Large intestine (tissue), 3 donors: ENCODE data around the gene DAPK2. TPM values are rescaled to one million over a fixed set of nuclear protein-coding genes. Genes with fewer than 3 reads are reported as not detected.

ENCODE experiments used
- DNase-seq, 2 donors: peaks; one replicate each; pipeline versions ENCODE4 v3.0.0 to v3.0.0-alpha.2; 2013
- H3K27ac ChIP-seq: one replicate; pipeline ENCODE4 v1.5.1; 2013; ENCODE audit warnings: low read length
- H3K27me3 ChIP-seq: 2 replicates; pipeline ENCODE4 v1.6.1; 2013; ENCODE audit warnings: low read length; ENCODE audit not compliant: control insufficient read depth, insufficient read depth
- H3K36me3 ChIP-seq: 2 replicates; pipeline ENCODE4 v1.6.1; 2013; ENCODE audit warnings: low read length; ENCODE audit not compliant: control insufficient read depth, insufficient read depth
- H3K4me1 ChIP-seq: one replicate; pipeline ENCODE4 v1.6.1; 2013; ENCODE audit warnings: low read length; ENCODE audit not compliant: control insufficient read depth, insufficient read depth
- H3K4me3 ChIP-seq: one replicate; pipeline ENCODE4 v1.5.1; 2013; ENCODE audit warnings: low read length
- H3K9me3 ChIP-seq: one replicate; pipeline ENCODE4 v1.6.1; 2013; ENCODE audit warnings: mild to moderate bottlenecking, low read depth, low read length, moderate library complexity; ENCODE audit not compliant: control insufficient read depth
- WGBS: methylation state at CpG from one replicate; pipeline ENCODE4 v1.1.5; 2013; ENCODE audit warnings: low lambda C conversion rate; ENCODE audit not compliant: insufficient coverage; 5-methylcytosine and 5-hydroxymethylcytosine counted together
- polyA plus RNA-seq: library from polyadenylated mRNA; unstranded; fragments of 120-200 nt; gene quantifications from one replicate; pipeline ENCODE4 v1.2.1, GENCODE V29; 2013

DAPK2 gene
- polyA plus RNA-seq, 1 donor: 7.4 TPM

GRCh38 chr15:63895787-63896218, 150.5 kb downstream of the DAPK2 start:
- no CpG with 5 or more reads among the region's 8 CpGs for WGBS
- no peak overlapping the region for H3K4me3 ChIP-seq
- H3K4me1 ChIP-seq: peaks cover 6% of the 10 kb centered on the region
- H3K9me3 ChIP-seq: no peaks in the 10 kb centered on the region
- H3K27ac ChIP-seq: no peak overlapping the region
- no peak for DNase-seq
- H3K27me3 ChIP-seq: no peaks in the 10 kb centered on the region
- H3K36me3 ChIP-seq: no peaks in the 10 kb centered on the region

- H3K36me3 ChIP-seq: no peaks in the 10 kb centered on the region
- DNase-seq: no peak
- H3K27me3 ChIP-seq: no peaks in the 10 kb centered on the region
- H3K4me3 ChIP-seq: no peak overlapping the region
- peaks cover 9% of the 10 kb centered on the region for H3K4me1 ChIP-seq
- no CpG with 5 or more reads among the region's 6 CpGs for WGBS
- H3K9me3 ChIP-seq: no peaks in the 10 kb centered on the region
- no peak overlapping the region for H3K27ac ChIP-seq
Measured at GRCh38 chr15:63895194-63895593, 151.1 kb downstream of the DAPK2 start.

DNA sequence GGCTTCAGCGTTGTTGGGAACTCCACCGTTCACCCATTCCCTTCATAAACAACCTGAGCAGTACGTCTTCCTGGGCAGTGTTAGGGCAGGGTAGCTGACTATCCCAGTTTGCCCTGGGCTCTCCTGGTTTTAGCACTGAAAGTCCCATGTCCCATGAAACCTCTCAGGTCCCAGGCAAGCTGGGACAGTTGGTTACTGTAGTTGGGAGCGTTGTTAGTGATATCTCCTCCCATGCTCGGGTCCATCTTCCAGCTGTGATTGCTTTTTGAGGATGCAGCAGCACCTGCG, 151.7 kb downstream of the DAPK2 start:
- peaks cover 9% of the 10 kb centered on the region for H3K4me1 ChIP-seq
- no peak overlapping the region for H3K27ac ChIP-seq
- no peaks in the 10 kb centered on the region for H3K9me3 ChIP-seq
- no peaks in the 10 kb centered on the region for H3K27me3 ChIP-seq
- no CpG with 5 or more reads among the region's 6 CpGs for WGBS
- H3K4me3 ChIP-seq: no peak overlapping the region
- H3K36me3 ChIP-seq: no peaks in the 10 kb centered on the region
- DNase-seq: no peak

GRCh38 chr15:63893866-63894661, 152.2 kb downstream of the DAPK2 start:
- Histone ChIP-seq H3K27me3 (no peaks in the 10 kb centered on the region), H3K36me3 (no peaks in the 10 kb centered on the region), H3K9me3 (no peaks in the 10 kb centered on the region), H3K27ac (no peak overlapping the region), H3K4me3 (no peak overlapping the region), H3K4me1 (peaks cover 9% of the 10 kb centered on the region)
- DNase-seq: no peak
- WGBS: no CpG with 5 or more reads among the region's 12 CpGs

GRCh38 chr15:63892794-63893441, 153.4 kb downstream of the DAPK2 start:
- Histone ChIP-seq H3K27ac (no peak overlapping the region), H3K4me1 (peaks cover 9% of the 10 kb centered on the region), H3K36me3 (no peaks in the 10 kb centered on the region), H3K9me3 (no peaks in the 10 kb centered on the region), H3K4me3 (no peak overlapping the region), H3K27me3 (no peaks in the 10 kb centered on the region)
- no CpG with 5 or more reads among the region's 11 CpGs for WGBS
- DNase-seq: no peak

GRCh38 chr15:63891768-63892133, 154.5 kb downstream of the DAPK2 start:
- Histone ChIP-seq H3K27me3 (no peaks in the 10 kb centered on the region), H3K9me3 (no peaks in the 10 kb centered on the region), H3K4me1 (peaks cover 9% of the 10 kb centered on the region), H3K36me3 (no peaks in the 10 kb centered on the region), H3K4me3 (no peak overlapping the region), H3K27ac (no peak overlapping the region)
- no peak for DNase-seq
- WGBS: no CpG with 5 or more reads among the region's 3 CpGs

- H3K27me3 ChIP-seq: no peaks in the 10 kb centered on the region
- WGBS: no CpG with 5 or more reads among the region's 8 CpGs
- no peaks in the 10 kb centered on the region for H3K36me3 ChIP-seq
- H3K4me1 ChIP-seq: peaks cover 9% of the 10 kb centered on the region
- no peaks in the 10 kb centered on the region for H3K9me3 ChIP-seq
- peak; percentile 65 to 81 for DNase-seq
- H3K4me3 ChIP-seq: no peak overlapping the region
- no peak overlapping the region for H3K27ac ChIP-seq
Measured at GRCh38 chr15:63891079-63891767, 155.1 kb downstream of the DAPK2 start.

- Histone ChIP-seq H3K36me3 (no peaks in the 10 kb centered on the region), H3K9me3 (no peaks in the 10 kb centered on the region), H3K4me3 (no peak overlapping the region), H3K27me3 (no peaks in the 10 kb centered on the region), H3K4me1 (peaks cover 9% of the 10 kb centered on the region), H3K27ac (no peak overlapping the region)
- WGBS: no CpG with 5 or more reads among the region's 6 CpGs
- DNase-seq: no peak
Measured at GRCh38 chr15:63890617-63891016, 155.7 kb downstream of the DAPK2 start.

DNA sequence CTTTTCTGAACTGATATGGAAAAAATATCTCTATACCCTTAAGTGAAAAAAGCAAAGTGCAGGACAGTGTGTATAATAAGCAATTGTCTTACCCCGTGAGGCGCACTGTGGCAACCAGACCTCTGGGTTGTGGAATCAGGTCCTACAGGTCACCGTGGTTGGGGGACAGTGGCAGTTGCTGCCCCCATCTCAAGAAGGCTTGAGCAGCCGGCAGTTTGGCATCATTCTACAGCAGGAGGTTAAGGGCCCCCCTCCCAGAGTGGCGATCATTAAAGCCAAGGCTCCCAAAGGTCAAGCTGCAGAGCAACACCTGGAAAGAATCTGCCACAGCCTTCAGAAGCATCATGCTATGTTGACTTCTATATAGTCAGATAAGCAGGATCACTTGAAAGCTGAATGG, 156.5 kb downstream of the DAPK2 start:
- no peak overlapping the region for H3K27ac ChIP-seq

GRCh38 chr15:63888823-63889222, 157.5 kb downstream of the DAPK2 start:
- Histone ChIP-seq H3K27me3 (no peaks in the 10 kb centered on the region), H3K4me3 (no peak overlapping the region), H3K36me3 (no peaks in the 10 kb centered on the region), H3K4me1 (peaks cover 9% of the 10 kb centered on the region), H3K9me3 (no peaks in the 10 kb centered on the region), H3K27ac (no peak overlapping the region)
- no CpG with 5 or more reads among the region's 3 CpGs for WGBS
- DNase-seq: no peak

More for the DNA sequence above, 156.5 kb downstream of the DAPK2 start:
- no peak overlapping the region for H3K4me3 ChIP-seq
- no peaks in the 10 kb centered on the region for H3K36me3 ChIP-seq
- no CpG with 5 or more reads among the region's 5 CpGs for WGBS
- peaks cover 9% of the 10 kb centered on the region for H3K4me1 ChIP-seq
- H3K27me3 ChIP-seq: no peaks in the 10 kb centered on the region
- no peaks in the 10 kb centered on the region for H3K9me3 ChIP-seq
- no peak for DNase-seq
